A673 (cell line): Measurements from ENCODE around the gene CHAC2. TPM values are rescaled to one million over a fixed set of nuclear protein-coding genes. Genes with fewer than 3 reads are reported as not detected.

Experiments
- BruUV-seq: library from RNA; stranded (reverse); fragments of 400-500 nt; replicated peaks from 2 replicates; lab custom pipeline; 2021; lab: Mats Ljungman, UMichigan
- CTCF ChIA-PET: fragments of 300-600 bp; sonication (Branson Sonifier 250); formaldehyde crosslinking; loops from one replicate; lab custom pipeline; 2022; ENCODE audit warnings: antibody characterized with exemption; lab: Charles Lee
- POLR2A ChIA-PET: fragments of 300-600 bp; sonication (Branson Sonifier 250); formaldehyde crosslinking; loops from one replicate; lab custom pipeline; 2022; ENCODE audit warnings: antibody characterized with exemption; ENCODE audit not compliant: low non-redundant PET; lab: Charles Lee
- DNase-seq: peaks from one replicate; pipeline ENCODE4 v3.0.0-alpha.2; 2015; ENCODE audit warnings: low spot score
- H3K27ac ChIP-seq: fragments of 200-600 bp; sonication (generic); 2 replicates; pipeline ENCODE4 v1.5.1; 2016; ENCODE audit warnings: mixed run types, low read depth, mild to moderate bottlenecking, mixed read lengths, antibody characterized with exemption, low read length; ENCODE audit not compliant: poor library complexity, severe bottlenecking
- H3K27me3 ChIP-seq: fragments of 200-600 bp; sonication (generic); replicated peaks from 2 replicates; pipeline ENCODE4 v1.6.1; 2017; ENCODE audit warnings: mixed run types, low read depth, mild to moderate bottlenecking, mixed read lengths, antibody characterized with exemption, low read length; ENCODE audit not compliant: insufficient read depth, poor library complexity
- H3K36me3 ChIP-seq: fragments of 200-600 bp; sonication (generic); 2 replicates; pipeline ENCODE4 v1.6.1; 2016; ENCODE audit warnings: mixed run types, mild to moderate bottlenecking, mixed read lengths, antibody characterized with exemption, low read length; ENCODE audit not compliant: insufficient read depth, poor library complexity, severe bottlenecking
- H3K4me1 ChIP-seq: fragments of 200-600 bp; sonication (generic); 2 replicates; pipeline ENCODE4 v1.6.1; 2017; ENCODE audit warnings: mixed run types, mild to moderate bottlenecking, mixed read lengths, antibody characterized with exemption, low read length; ENCODE audit not compliant: insufficient read depth, poor library complexity, severe bottlenecking
- H3K4me3 ChIP-seq: fragments of 200-600 bp; sonication (generic); 2 replicates; pipeline ENCODE4 v1.5.1; 2016; ENCODE audit warnings: low read depth, mixed run types, mild to moderate bottlenecking, mixed read lengths, low read length; ENCODE audit not compliant: poor library complexity, severe bottlenecking
- H3K9me3 ChIP-seq: fragments of 200-600 bp; sonication (generic); 2 replicates; pipeline ENCODE4 v1.6.1; 2016; ENCODE audit warnings: mixed run types, low read depth, mild to moderate bottlenecking, mixed read lengths, antibody characterized with exemption, low read length; ENCODE audit not compliant: poor library complexity, severe bottlenecking
- CTCF ChIP-seq: fragments of 300-800, 200-600 bp; sonication (generic); conservative IDR thresholded peaks from 2 replicates; pipeline ENCODE4 v1.5.1; 2017; ENCODE audit warnings: low read depth, mild to moderate bottlenecking, antibody characterized with exemption, low read length, moderate library complexity, mixed read lengths
- EZH2 ChIP-seq: fragments of 200-600 bp; sonication (generic); IDR thresholded peaks from 2 replicates; pipeline ENCODE4 v1.6.1; 2017; ENCODE audit warnings: borderline replicate concordance, low read depth, mild to moderate bottlenecking, mixed read lengths, antibody characterized with exemption, low read length; ENCODE audit not compliant: poor library complexity, severe bottlenecking
- intact Hi-C: fragments of 100-400 bp; cut with micrococcal nuclease; formaldehyde crosslinking; loops from one replicate; pipeline ENCODE4 v1.10.0; 2022; ENCODE audit not compliant: unreplicated experiment
- total RNA-seq: library from RNA; stranded (reverse); gene quantifications from 2 replicates; pipeline ENCODE4 v1.2.3, GENCODE V29; 2021

The CHAC2 gene
- total RNA-seq, 1 experiment from 2014 or later, result 20.1 TPM

DNA sequence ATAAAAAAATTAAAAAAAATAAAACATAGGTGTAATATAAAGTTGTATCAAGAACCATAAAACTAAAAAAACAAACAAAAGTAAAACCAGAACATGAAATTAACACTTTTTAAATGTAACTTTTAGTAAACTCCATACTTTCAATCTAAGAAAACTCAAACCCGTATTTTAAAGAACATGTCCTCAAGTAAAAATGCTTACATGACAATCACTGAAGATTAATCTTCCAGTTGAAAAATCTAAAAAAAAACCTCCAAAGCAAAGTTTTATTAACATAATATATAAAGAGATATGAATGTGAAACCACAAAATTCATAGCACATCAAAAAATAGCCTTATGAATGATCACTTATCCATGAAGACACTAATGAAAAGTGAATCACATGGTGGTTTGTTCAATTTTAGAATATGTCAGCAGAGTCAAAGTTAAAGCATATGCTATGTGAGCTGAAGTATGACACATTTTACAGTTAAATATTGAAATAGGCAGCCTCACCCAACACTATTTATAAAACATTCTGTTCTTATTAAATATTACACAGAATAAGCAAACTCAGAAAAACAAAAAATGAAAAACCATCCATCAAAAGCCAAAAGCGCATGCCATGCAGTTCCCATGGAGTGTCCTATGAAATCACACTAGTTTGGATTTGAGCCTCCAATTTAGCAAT, 23.1 kb upstream of the CHAC2 start:
- ChIA-PET POLR2A (no interaction called here), CTCF (no interaction called here)
- no peak for TF ChIP-seq CTCF
- no peak for TF ChIP-seq EZH2
- Histone ChIP-seq H3K27me3 (no peaks in the 10 kb centered on the region), H3K27ac (no peak overlapping the region), H3K36me3 (no peaks in the 10 kb centered on the region), H3K4me1 (no peaks in the 10 kb centered on the region), H3K9me3 (no peaks in the 10 kb centered on the region), H3K4me3 (no peak overlapping the region)
- no peak for DNase-seq
- intact Hi-C loops, result no loop called here
- BruUV-seq, result no TSS peak

- CTCF ChIA-PET, result no interaction called here
- POLR2A ChIA-PET, result no interaction called here
- Histone ChIP-seq H3K4me1 (no peaks in the 10 kb centered on the region), H3K36me3 (no peaks in the 10 kb centered on the region), H3K27ac (no peak overlapping the region), H3K4me3 (no peak overlapping the region), H3K27me3 (no peaks in the 10 kb centered on the region), H3K9me3 (no peaks in the 10 kb centered on the region)
- TF ChIP-seq EZH2 (no peak), CTCF (no peak)
- no TSS peak for BruUV-seq
- no peak for DNase-seq
- intact Hi-C loops, result no loop called here
Observed at GRCh38 chr2:53750041-53750768, 17.4 kb upstream of the CHAC2 start.

DNA sequence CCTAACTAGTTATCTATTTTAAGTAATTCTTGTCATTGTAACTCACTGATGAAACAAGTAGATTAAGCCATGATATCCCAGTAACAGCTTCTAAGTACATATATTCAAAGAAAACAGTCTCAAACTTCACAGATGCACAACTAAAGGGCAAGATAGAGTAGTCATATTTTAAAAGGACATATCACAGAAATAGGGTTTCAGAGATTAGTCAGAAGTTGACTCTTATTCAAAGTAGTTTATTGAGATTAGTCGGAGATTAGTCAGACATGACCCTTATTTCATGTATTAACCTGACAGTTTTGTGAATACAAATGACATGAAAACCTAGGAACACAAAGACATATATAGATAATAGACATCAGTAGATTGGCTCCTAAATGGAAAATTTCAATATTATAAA, 15.9 kb upstream of the CHAC2 start:
- TF ChIP-seq EZH2 (no peak), CTCF (no peak)
- no peak overlapping the region for H3K27ac ChIP-seq
- no TSS peak for BruUV-seq
- intact Hi-C loops, result no loop called here
- H3K4me1 ChIP-seq, result no peaks in the 10 kb centered on the region
- no peaks in the 10 kb centered on the region for H3K9me3 ChIP-seq
- ChIA-PET POLR2A (no interaction called here), CTCF (no interaction called here)
- H3K36me3 ChIP-seq, result no peaks in the 10 kb centered on the region
- H3K4me3 ChIP-seq, result no peak overlapping the region
- no peak for DNase-seq
- H3K27me3 ChIP-seq, result no peaks in the 10 kb centered on the region
